Fibroblast of lung (primary cell): Measurements from ENCODE around the gene PRKACG. TPM values are rescaled to one million over a fixed set of nuclear protein-coding genes. Genes with fewer than 3 reads are reported as not detected.

Experiments used
- DNase-seq, 2 donors: peaks; one replicate each; pipeline versions ENCODE4 v3.0.0 to v3.0.0-alpha.2; 2010; ENCODE audit warnings: low read depth in 2 of 2
- H2AFZ ChIP-seq: 2 replicates; pipeline ENCODE4 v1.5.1; 2012; ENCODE audit warnings: low read length, control low read depth, inconsistent platforms
- H3K27ac ChIP-seq: 2 replicates; pipeline ENCODE4 v1.5.1; 2011; ENCODE audit warnings: low read length, control low read depth; ENCODE audit not compliant: insufficient read depth
- H3K27me3 ChIP-seq: 2 replicates; pipeline ENCODE4 v1.5.1; 2011; ENCODE audit warnings: mild to moderate bottlenecking, low read length; ENCODE audit not compliant: control insufficient read depth, insufficient read depth
- H3K36me3 ChIP-seq: 2 replicates; pipeline ENCODE4 v1.5.1; 2011; ENCODE audit warnings: low read length; ENCODE audit not compliant: control insufficient read depth, insufficient read depth
- H3K4me1 ChIP-seq: 2 replicates; pipeline ENCODE4 v1.5.1; 2011; ENCODE audit warnings: low read length; ENCODE audit not compliant: control insufficient read depth, insufficient read depth; ENCODE audit errors: extremely low read depth
- H3K4me2 ChIP-seq: 2 replicates; pipeline ENCODE4 v1.5.1; 2011; ENCODE audit warnings: low read length, control low read depth; ENCODE audit not compliant: insufficient read depth; ENCODE audit errors: extremely low read depth
- H3K4me3 ChIP-seq, 4 experiments: fragments of 200-600 bp in 1 of 4; sonication (generic) in 1 of 4; replicated peaks in 1 of 4; 2 replicates each; pipeline ENCODE4 v1.5.1; 2011 to 2016; ENCODE audit warnings: low read length in 4 of 4, low read depth in 3 of 4, mild to moderate bottlenecking in 3 of 4, control low read depth in 2 of 4, inconsistent platforms in 1 of 4, mixed read lengths in 1 of 4; ENCODE audit not compliant: insufficient read depth in 1 of 4; ENCODE audit errors: control extremely low read depth in 1 of 4
- H3K79me2 ChIP-seq: 2 replicates; pipeline ENCODE4 v1.5.1; 2012; ENCODE audit warnings: mild to moderate bottlenecking, low read length, inconsistent platforms; ENCODE audit not compliant: control insufficient read depth, insufficient read depth
- H3K9ac ChIP-seq: 2 replicates; pipeline ENCODE4 v1.5.1; 2011; ENCODE audit warnings: mild to moderate bottlenecking, low read length, control low read depth; ENCODE audit not compliant: insufficient read depth
- H3K9me3 ChIP-seq: 2 replicates; pipeline ENCODE4 v1.5.1; 2012; ENCODE audit warnings: low read depth, low read length; ENCODE audit not compliant: control insufficient read depth, insufficient read depth
- H4K20me1 ChIP-seq: 2 replicates; pipeline ENCODE4 v1.5.1; 2011; ENCODE audit warnings: low read length; ENCODE audit not compliant: control insufficient read depth, insufficient read depth; ENCODE audit errors: extremely low read depth
- CTCF ChIP-seq, 2 donors: IDR thresholded peaks in 1 of 2; conservative IDR thresholded peaks in 1 of 2; 1 replicate in 1 of 2; 2 replicates in 1 of 2; pipeline ENCODE4 v1.5.1; 2011 to 2012; ENCODE audit warnings: low read length in 2 of 2, control low read depth in 1 of 2, inconsistent platforms in 1 of 2, low read depth in 1 of 2, mild to moderate bottlenecking in 1 of 2
- EZH2 ChIP-seq: IDR thresholded peaks from 2 replicates; pipeline ENCODE4 v1.5.1; 2012; ENCODE audit warnings: low read length, control low read depth, mild to moderate bottlenecking; ENCODE audit errors: missing control alignments
- polyA plus RNA-seq, 2 donors: library from polyadenylated mRNA; depleted of rRNA in 1 of 2; stranded (reverse) in 1 of 2; unstranded in 1 of 2; fragments of >200 nt; gene quantifications; 2 replicates each; pipeline ENCODE4 v1.2.1, GENCODE V29; 2011 to 2012; ENCODE audit warnings: missing spikeins in 1 of 2
- total RNA-seq: library from RNA; depleted of rRNA; stranded (reverse); fragments of >200 nt; gene quantifications from 2 replicates; pipeline ENCODE4 v1.2.1, GENCODE V29; 2014

The PRKACG gene
- total and polyA plus RNA-seq, 2 donors (not counting 1 experiment from before 2014, with no cell fraction given): not detected

GRCh38 chr9:69020301-69021145 lies 6.6 kb upstream of the PRKACG start:
- Histone ChIP-seq H2AFZ (no peak overlapping the region), H3K27me3 (peaks cover 5% of the 10 kb centered on the region), H3K9ac (no peak overlapping the region), H3K4me2 (no peak overlapping the region), H4K20me1 (no peaks in the 10 kb centered on the region), H3K4me3 (no peak overlapping the region), H3K9me3 (no peaks in the 10 kb centered on the region), H3K79me2 (no peaks in the 10 kb centered on the region), H3K27ac (no peak overlapping the region), H3K36me3 (no peaks in the 10 kb centered on the region), H3K4me1 (no peaks in the 10 kb centered on the region)
- TF ChIP-seq EZH2 (no peak), CTCF (conservative IDR thresholded peaks at IDR 0.05 in 1 of 2, IDR thresholded peaks at IDR 0.05 in 1 of 2; ENCODE audit: low read depth in 1 of 2, low read length in 2 of 2) (no peak)
- no peak for DNase-seq

GRCh38 chr9:69019808-69020207 lies 5.9 kb upstream of the PRKACG start:
- peaks cover 5% of the 10 kb centered on the region for H3K27me3 ChIP-seq
- no peak for DNase-seq
- no peak overlapping the region for H2AFZ ChIP-seq
- H3K4me3 ChIP-seq: no peak overlapping the region
- H4K20me1 ChIP-seq: no peaks in the 10 kb centered on the region
- H3K79me2 ChIP-seq: no peaks in the 10 kb centered on the region
- TF ChIP-seq EZH2 (no peak), CTCF (conservative IDR thresholded peaks at IDR 0.05 in 1 of 2, IDR thresholded peaks at IDR 0.05 in 1 of 2; ENCODE audit: low read depth in 1 of 2, low read length in 2 of 2) (no peak)
- no peak overlapping the region for H3K9ac ChIP-seq
- no peaks in the 10 kb centered on the region for H3K36me3 ChIP-seq
- H3K27ac ChIP-seq: no peak overlapping the region
- no peaks in the 10 kb centered on the region for H3K4me1 ChIP-seq
- H3K4me2 ChIP-seq: no peak overlapping the region
- H3K9me3 ChIP-seq: no peaks in the 10 kb centered on the region

- Histone ChIP-seq H3K27me3 (peaks cover 3% of the 10 kb centered on the region), H3K27ac (no peak overlapping the region), H3K9ac (no peak overlapping the region), H3K4me2 (no peak overlapping the region), H3K9me3 (no peaks in the 10 kb centered on the region), H3K4me3 (no peak overlapping the region), H4K20me1 (no peaks in the 10 kb centered on the region), H3K4me1 (no peaks in the 10 kb centered on the region), H2AFZ (no peak overlapping the region), H3K36me3 (no peaks in the 10 kb centered on the region), H3K79me2 (no peaks in the 10 kb centered on the region)
- no peak for DNase-seq
- TF ChIP-seq CTCF (conservative IDR thresholded peaks at IDR 0.05 in 1 of 2, IDR thresholded peaks at IDR 0.05 in 1 of 2; ENCODE audit: low read depth in 1 of 2, low read length in 2 of 2) (no peak), EZH2 (no peak)
These were observed 4.8 kb upstream of the PRKACG start for GRCh38 chr9:69018737-69019136.
